Measurements from ENCODE around the gene KIAA1217. TPM values are rescaled to one million over a fixed set of nuclear protein-coding genes. Genes with fewer than 3 reads are reported as not detected.

The KIAA1217 gene
- total RNA-seq, 1 experiment from 2014 or later = 18.6 TPM

- H3K27ac Mint-ChIP-seq = no peak overlapping the region
These were observed 162.5 kb downstream of the KIAA1217 start for GRCh38 chr10:24371396-24371795.

More at GRCh38 chr10:24371396-24371795, 162.5 kb downstream of the KIAA1217 start:
- no peak overlapping the region for H4K91ac ChIP-seq (ENCODE audit: insufficient read length, low read depth, low read length)
- no peak overlapping the region for H3K14ac ChIP-seq (ENCODE audit: insufficient read depth, low read length)
- no peak overlapping the region for H2AK5ac ChIP-seq (ENCODE audit: insufficient read length, low read length)
- no peak overlapping the region for H2BK20ac ChIP-seq (ENCODE audit: low read depth, low read length, poor library complexity, severe bottlenecking)
- H3T11ph ChIP-seq (ENCODE audit: low read length) = no peak overlapping the region
- H3K79me2 ChIP-seq (ENCODE audit: insufficient read depth, low read length) = no peaks in the 10 kb centered on the region
- H2BK5ac ChIP-seq (ENCODE audit: insufficient read length, low read length) = no peak overlapping the region
- H3K4me2 ChIP-seq (ENCODE audit: insufficient read depth, insufficient read length, low read length) = no peak overlapping the region
- no peaks in the 10 kb centered on the region for H3K79me1 ChIP-seq (ENCODE audit: insufficient read depth, low read depth, low read length, poor library complexity, severe bottlenecking)
- Mint-ChIP-seq H3K36me3 (ENCODE audit: insufficient read depth in 1 of 3, low read depth in 3 of 3) (peaks cover 12 to 19% (median 13%) of the 10 kb centered on the region in 3 experiments), H3K9me3 (peaks cover 7 to 10% of the 10 kb centered on the region in 2 experiments), H3K4me3 (no peak overlapping the region), H3K27me3 (ENCODE audit: low read depth) (peaks cover 2% of the 10 kb centered on the region; the same call in 1 of the 2 replicates), H3K4me1 (peaks cover 31 to 32% of the 10 kb centered on the region in 2 experiments)
- no peak overlapping the region for H3K4ac ChIP-seq (ENCODE audit: low read depth, low read length)
- no peak overlapping the region for H2BK120ac ChIP-seq (ENCODE audit: low read depth, low read length, poor library complexity, severe bottlenecking)
- H3K18ac ChIP-seq (ENCODE audit: insufficient read length, low read depth, low read length) = no peak overlapping the region
- H4K5ac ChIP-seq (ENCODE audit: insufficient read length, low read depth, low read length) = no peak overlapping the region
- H3K9me3 ChIP-seq (ENCODE audit: control insufficient read depth, low read depth, low read length) = no peaks in the 10 kb centered on the region
- no peak overlapping the region for H3K23ac ChIP-seq (ENCODE audit: insufficient read length, low read depth, low read length)
- no peaks in the 10 kb centered on the region for H4K20me1 ChIP-seq (ENCODE audit: control insufficient read depth, insufficient read depth, insufficient read length)
- H2AFZ ChIP-seq (ENCODE audit: low read length) = no peak overlapping the region
- H2BK12ac ChIP-seq (ENCODE audit: insufficient read length, low read depth, low read length) = no peak overlapping the region
- no peak overlapping the region for H3K9ac ChIP-seq (ENCODE audit: extremely low read depth, insufficient read length, low read length)
- H3K56ac ChIP-seq (ENCODE audit: insufficient read length, low read depth, low read length) = no peak overlapping the region
- no peak for TF ChIP-seq CTCF (conservative IDR thresholded peaks at IDR 0.05)
- no peak for DNase-seq
- H3K23me2 ChIP-seq (ENCODE audit: insufficient read length, low read depth, low read length, poor library complexity, severe bottlenecking) = no peaks in the 10 kb centered on the region
- H4K8ac ChIP-seq (replicated peaks; ENCODE audit: insufficient read length, low read depth, low read length) = no peak overlapping the region
- H3K27ac ChIP-seq (ENCODE audit: insufficient read length, low read depth, low read length) = no peak overlapping the region
- WGBS (ENCODE audit: extremely low coverage, insufficient read length, low lambda C conversion rate) = no CpG with 5 or more reads among the region's 3 CpGs
- H2BK15ac ChIP-seq (ENCODE audit: low read depth, low read length) = no peak overlapping the region
- H3K27me3 ChIP-seq (ENCODE audit: insufficient read depth, low read length) = no peaks in the 10 kb centered on the region
- peaks cover 6% of the 10 kb centered on the region; the same call in 1 of the 2 replicates for H3K4me1 ChIP-seq (ENCODE audit: insufficient read depth, low read length)

Data from H9 (cell line).